Smooth muscle cell (in vitro differentiated cells): ENCODE results near the gene RXFP1. TPM values are rescaled to one million over a fixed set of nuclear protein-coding genes. Genes with fewer than 3 reads are reported as not detected.

Experiments
- DNase-seq: peaks from one replicate; lab custom pipeline; 2025; ENCODE audit not compliant: unreplicated experiment; lab: John Stamatoyannopoulos, UW
- H2AFZ ChIP-seq: fragments of 200-600 bp; sonication (generic); 2 replicates; pipeline ENCODE4 v1.6.0; 2016; ENCODE audit warnings: antibody characterized with exemption, low read depth, mild to moderate bottlenecking
- H3F3A ChIP-seq: fragments of 200-600 bp; sonication (generic); 2 replicates; pipeline ENCODE4 v1.6.0; 2017; ENCODE audit warnings: antibody characterized with exemption, low read depth
- H3K27ac ChIP-seq: fragments of 200-600 bp; sonication (generic); 2 replicates; pipeline ENCODE4 v1.5.1; 2016; ENCODE audit warnings: low read depth, mild to moderate bottlenecking
- H3K27me3 ChIP-seq: fragments of 200-600 bp; sonication (generic); 2 replicates; pipeline ENCODE4 v1.6.1; 2016; ENCODE audit warnings: low read depth, mild to moderate bottlenecking
- H3K36me3 ChIP-seq: fragments of 200-600 bp; sonication (generic); 2 replicates; pipeline ENCODE4 v1.5.1; 2016; ENCODE audit warnings: low read depth
- H3K4me1 ChIP-seq: fragments of 200-600 bp; sonication (generic); 2 replicates; pipeline ENCODE4 v1.5.1; 2016; ENCODE audit warnings: low read depth
- H3K4me2 ChIP-seq: fragments of 200-600 bp; sonication (generic); 2 replicates; pipeline ENCODE4 v1.6.0; 2016; ENCODE audit warnings: mild to moderate bottlenecking
- H3K4me3 ChIP-seq: fragments of 200-600 bp; sonication (generic); 2 replicates; pipeline ENCODE4 v1.5.1; 2016; ENCODE audit warnings: mild to moderate bottlenecking
- H3K79me2 ChIP-seq: fragments of 200-600 bp; sonication (generic); 2 replicates; pipeline ENCODE4 v1.6.0; 2016; ENCODE audit warnings: low read depth, mild to moderate bottlenecking
- H3K9ac ChIP-seq: fragments of 200-600 bp; sonication (generic); 2 replicates; pipeline ENCODE4 v1.6.0; 2016; ENCODE audit warnings: low read depth
- H3K9me3 ChIP-seq: fragments of 200-600 bp; sonication (generic); replicated peaks from 2 replicates; pipeline ENCODE4 v1.5.1; 2016; ENCODE audit warnings: low read depth
- H4K20me1 ChIP-seq: fragments of 200-600 bp; sonication (generic); 2 replicates; pipeline ENCODE4 v1.6.0; 2016; ENCODE audit warnings: low read depth
- WGBS: methylation state at CpG from one replicate; pipeline ENCODE4 v1.1.7; 2016; ENCODE audit warnings: low lambda C conversion rate; 5-methylcytosine and 5-hydroxymethylcytosine counted together
- polyA plus RNA-seq: library from polyadenylated mRNA; unstranded; fragments of >200 nt; fragmentation: Nextera tagmentation; extraction: Ambion mirVana; gene quantifications from 2 replicates; pipeline ENCODE4 v1.2.1, GENCODE V29; 2016
- total RNA-seq: library from RNA; depleted of rRNA; stranded (reverse); fragments of >200 nt; gene quantifications from 2 replicates; pipeline ENCODE4 v1.2.3, GENCODE V29; 2014
- TF ChIP-seq, protein P1 (sequence below): fragments of 200-600 bp; sonication (generic); IDR thresholded peaks from 2 replicates; pipeline ENCODE4 v1.5.1; 2017; ENCODE audit warnings: borderline replicate concordance, mild to moderate bottlenecking, antibody characterized with exemption; ENCODE audit not compliant: insufficient read depth, poor library complexity, severe bottlenecking

Gene RXFP1
- total and polyA plus RNA-seq, 2 experiments from 2014 or later, result not detected

DNA sequence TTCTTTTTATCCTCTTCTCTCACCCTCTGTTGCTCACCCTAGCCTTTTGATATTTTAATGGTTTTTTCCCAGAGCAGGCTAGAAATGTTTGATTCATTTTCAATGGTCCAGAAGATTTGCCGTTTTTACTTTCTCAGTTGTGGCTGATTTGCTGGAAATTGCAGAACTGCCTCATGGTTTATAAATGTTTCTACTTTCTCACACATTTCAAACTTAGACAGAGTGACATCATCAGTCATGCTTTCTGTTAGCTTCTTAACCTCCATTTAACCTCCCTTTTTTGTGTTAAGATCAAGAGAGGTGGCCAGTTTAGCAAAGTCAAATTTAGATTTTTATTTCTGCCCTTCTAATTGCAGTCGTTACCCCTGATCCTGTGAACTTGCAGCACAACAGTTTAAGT, 8.7 kb downstream of the RXFP1 start:
- no peaks in the 10 kb centered on the region for H3K36me3 ChIP-seq
- H3K4me3 ChIP-seq, result no peak overlapping the region
- 92% methylated on average over 2 of the region's 2 CpGs for WGBS
- no peaks in the 10 kb centered on the region for H3K79me2 ChIP-seq
- H2AFZ ChIP-seq, result no peak overlapping the region
- H3K9ac ChIP-seq, result no peak overlapping the region
- no peaks in the 10 kb centered on the region for H3K9me3 ChIP-seq
- H3K4me1 ChIP-seq, result no peaks in the 10 kb centered on the region
- TF ChIP-seq, protein P1, sequence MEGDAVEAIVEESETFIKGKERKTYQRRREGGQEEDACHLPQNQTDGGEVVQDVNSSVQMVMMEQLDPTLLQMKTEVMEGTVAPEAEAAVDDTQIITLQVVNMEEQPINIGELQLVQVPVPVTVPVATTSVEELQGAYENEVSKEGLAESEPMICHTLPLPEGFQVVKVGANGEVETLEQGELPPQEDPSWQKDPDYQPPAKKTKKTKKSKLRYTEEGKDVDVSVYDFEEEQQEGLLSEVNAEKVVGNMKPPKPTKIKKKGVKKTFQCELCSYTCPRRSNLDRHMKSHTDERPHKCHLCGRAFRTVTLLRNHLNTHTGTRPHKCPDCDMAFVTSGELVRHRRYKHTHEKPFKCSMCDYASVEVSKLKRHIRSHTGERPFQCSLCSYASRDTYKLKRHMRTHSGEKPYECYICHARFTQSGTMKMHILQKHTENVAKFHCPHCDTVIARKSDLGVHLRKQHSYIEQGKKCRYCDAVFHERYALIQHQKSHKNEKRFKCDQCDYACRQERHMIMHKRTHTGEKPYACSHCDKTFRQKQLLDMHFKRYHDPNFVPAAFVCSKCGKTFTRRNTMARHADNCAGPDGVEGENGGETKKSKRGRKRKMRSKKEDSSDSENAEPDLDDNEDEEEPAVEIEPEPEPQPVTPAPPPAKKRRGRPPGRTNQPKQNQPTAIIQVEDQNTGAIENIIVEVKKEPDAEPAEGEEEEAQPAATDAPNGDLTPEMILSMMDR, result no peak
- no peak overlapping the region for H3K4me2 ChIP-seq
- no peak for DNase-seq
- H3K27ac ChIP-seq, result no peak overlapping the region
- H4K20me1 ChIP-seq, result no peaks in the 10 kb centered on the region
- no peaks in the 10 kb centered on the region for H3K27me3 ChIP-seq
- no peaks in the 10 kb centered on the region for H3F3A ChIP-seq

DNA sequence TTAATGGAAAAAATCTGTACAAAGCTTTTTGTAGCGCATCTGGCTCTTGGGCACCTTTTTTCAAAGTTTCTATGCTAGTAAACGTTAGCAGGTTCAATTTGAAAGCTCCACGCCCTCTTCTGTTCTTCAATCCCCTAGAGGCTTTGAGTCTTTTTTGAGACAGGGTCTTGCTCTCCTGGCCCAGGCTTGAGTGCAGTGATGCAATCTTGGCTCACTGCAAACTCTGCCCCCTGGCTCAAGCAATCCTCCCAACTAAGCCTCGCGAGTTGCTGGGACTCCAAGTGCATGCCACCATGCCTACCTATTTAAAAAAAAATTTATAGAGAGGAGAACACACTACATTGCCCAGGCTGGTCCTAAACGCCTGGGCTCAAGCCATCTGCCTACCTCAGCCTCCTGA, 9.2 kb downstream of the RXFP1 start:
- H3K4me3 ChIP-seq, result no peak overlapping the region
- H3K9ac ChIP-seq, result no peak overlapping the region
- 80% methylated on average over 6 of the region's 6 CpGs for WGBS
- no peaks in the 10 kb centered on the region for H3K4me1 ChIP-seq
- no peaks in the 10 kb centered on the region for H3K79me2 ChIP-seq
- no peak overlapping the region for H2AFZ ChIP-seq
- no peaks in the 10 kb centered on the region for H3F3A ChIP-seq
- no peak overlapping the region for H3K4me2 ChIP-seq
- no peaks in the 10 kb centered on the region for H3K36me3 ChIP-seq
- H4K20me1 ChIP-seq, result no peaks in the 10 kb centered on the region
- no peak overlapping the region for H3K27ac ChIP-seq
- DNase-seq, result no peak
- TF ChIP-seq, protein P1, result no peak
- no peaks in the 10 kb centered on the region for H3K27me3 ChIP-seq
- no peaks in the 10 kb centered on the region for H3K9me3 ChIP-seq

DNA sequence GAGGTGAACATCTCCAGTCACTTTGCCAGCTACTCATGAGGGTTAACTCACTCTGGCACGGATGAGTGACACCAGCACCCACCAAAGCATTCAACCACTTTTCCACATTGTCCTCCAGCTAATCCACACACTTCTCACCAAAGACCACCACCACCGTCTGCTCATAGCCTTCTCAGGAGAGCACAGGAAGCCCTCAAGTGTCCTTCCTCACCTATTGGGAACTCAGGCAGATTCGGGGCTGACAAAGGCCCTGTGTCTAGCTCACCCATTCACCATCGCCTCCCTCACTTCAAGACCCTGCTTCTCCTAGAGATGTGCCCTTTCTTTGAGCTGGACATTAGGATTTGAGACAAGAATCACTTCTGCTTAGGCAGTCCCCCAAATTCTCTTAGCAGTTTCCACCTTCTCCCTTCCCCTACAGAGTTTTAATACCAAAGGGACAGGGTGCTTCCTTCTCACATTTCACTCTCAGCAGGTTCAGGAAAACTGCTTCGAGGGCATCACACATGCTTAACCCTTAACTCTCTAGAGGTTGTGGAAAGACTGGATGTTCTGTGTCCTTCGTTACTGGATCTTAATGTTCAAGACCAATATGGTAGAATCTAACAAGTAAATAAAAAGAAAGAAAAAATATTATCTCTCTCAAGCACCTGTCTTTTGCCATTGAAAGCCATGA, 11.0 kb downstream of the RXFP1 start:
- no peak overlapping the region for H3K4me3 ChIP-seq

More for the DNA sequence above, 11.0 kb downstream of the RXFP1 start:
- Histone ChIP-seq H3K27me3 (no peaks in the 10 kb centered on the region), H3K79me2 (no peaks in the 10 kb centered on the region), H3K9me3 (no peaks in the 10 kb centered on the region), H3K36me3 (no peaks in the 10 kb centered on the region), H3K4me2 (no peak overlapping the region), H3K27ac (no peak overlapping the region), H2AFZ (no peak overlapping the region), H3K4me1 (no peaks in the 10 kb centered on the region), H3F3A (no peaks in the 10 kb centered on the region), H3K9ac (no peak overlapping the region), H4K20me1 (no peaks in the 10 kb centered on the region)
- TF ChIP-seq, protein P1, result no peak
- 72% methylated on average over 6 of the region's 6 CpGs for WGBS
- no peak for DNase-seq
